DOHH2 (cell line): ENCODE measurements around the gene SLC25A39.

Source experiments
- CTCF ChIP-seq: fragments of 200-600 bp; sonication (generic); IDR thresholded peaks from one replicate; pipeline ENCODE4 v1.5.1; 2014; ENCODE audit warnings: antibody characterized with exemption, mild to moderate bottlenecking, low read depth, low read length; ENCODE audit not compliant: poor library complexity, severe bottlenecking
- EZH2phosphoT487 ChIP-seq: fragments of 200-600 bp; sonication (generic); IDR thresholded peaks from 2 replicates; pipeline ENCODE4 v1.6.1; 2017; ENCODE audit warnings: borderline replicate concordance, mild to moderate bottlenecking, antibody characterized with exemption, low read length, moderate library complexity, mixed read lengths

GRCh38 chr17:44311562-44312181 is 13.0 kb downstream of the SLC25A39 start:
- TF ChIP-seq CTCF (no peak), EZH2phosphoT487 (no peak)
